ENCODE measurements around the gene SMYD3.

SMYD3 gene

GRCh38 chr1:246212013-246212412, 295.1 kb downstream of the SMYD3 start:
- H3K27me3 ChIP-seq (replicated peaks; ENCODE audit: insufficient read depth, low read length) = no peaks in the 10 kb centered on the region
- H3K4me3 ChIP-seq (ENCODE audit: low read length) = no peak overlapping the region
- H3K4me2 ChIP-seq (ENCODE audit: low read depth, low read length) = no peak overlapping the region
- peaks cover 33% of the 10 kb centered on the region for H3K4me1 ChIP-seq (ENCODE audit: low read length)
- H3F3A ChIP-seq (ENCODE audit: insufficient read depth, low read length) = peaks cover 8% of the 10 kb centered on the region
- H3K9me3 ChIP-seq (replicated peaks; ENCODE audit: insufficient read depth, low read length) = no peaks in the 10 kb centered on the region
- H3K79me2 ChIP-seq (ENCODE audit: low read length) = no peaks in the 10 kb centered on the region
- H3K36me3 ChIP-seq (replicated peaks; ENCODE audit: insufficient read depth, low read length) = no peaks in the 10 kb centered on the region
- H4K20me1 ChIP-seq (ENCODE audit: insufficient read depth, low read length) = no peaks in the 10 kb centered on the region
- TF ChIP-seq EZH2phosphoT487 (IDR thresholded peaks at IDR 0.05; ENCODE audit: low read length) (no peak), EZH2 (optimal IDR thresholded peaks at IDR 0.05; ENCODE audit: low read depth, low read length) (no peak)
- TF ChIP-seq, protein P1, sequence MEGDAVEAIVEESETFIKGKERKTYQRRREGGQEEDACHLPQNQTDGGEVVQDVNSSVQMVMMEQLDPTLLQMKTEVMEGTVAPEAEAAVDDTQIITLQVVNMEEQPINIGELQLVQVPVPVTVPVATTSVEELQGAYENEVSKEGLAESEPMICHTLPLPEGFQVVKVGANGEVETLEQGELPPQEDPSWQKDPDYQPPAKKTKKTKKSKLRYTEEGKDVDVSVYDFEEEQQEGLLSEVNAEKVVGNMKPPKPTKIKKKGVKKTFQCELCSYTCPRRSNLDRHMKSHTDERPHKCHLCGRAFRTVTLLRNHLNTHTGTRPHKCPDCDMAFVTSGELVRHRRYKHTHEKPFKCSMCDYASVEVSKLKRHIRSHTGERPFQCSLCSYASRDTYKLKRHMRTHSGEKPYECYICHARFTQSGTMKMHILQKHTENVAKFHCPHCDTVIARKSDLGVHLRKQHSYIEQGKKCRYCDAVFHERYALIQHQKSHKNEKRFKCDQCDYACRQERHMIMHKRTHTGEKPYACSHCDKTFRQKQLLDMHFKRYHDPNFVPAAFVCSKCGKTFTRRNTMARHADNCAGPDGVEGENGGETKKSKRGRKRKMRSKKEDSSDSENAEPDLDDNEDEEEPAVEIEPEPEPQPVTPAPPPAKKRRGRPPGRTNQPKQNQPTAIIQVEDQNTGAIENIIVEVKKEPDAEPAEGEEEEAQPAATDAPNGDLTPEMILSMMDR (IDR thresholded peaks at IDR 0.05; ENCODE audit: low read length) = no peak
- no peak for DNase-seq
- no peak overlapping the region for H3K27ac ChIP-seq (ENCODE audit: low read length)
- no peaks in the 10 kb centered on the region for H3K9me2 ChIP-seq (replicated peaks; ENCODE audit: insufficient read depth, low read length)
- H3K9ac ChIP-seq (ENCODE audit: low read length) = no peak overlapping the region
- no peak overlapping the region for H2AFZ ChIP-seq (ENCODE audit: low read length)

DNA sequence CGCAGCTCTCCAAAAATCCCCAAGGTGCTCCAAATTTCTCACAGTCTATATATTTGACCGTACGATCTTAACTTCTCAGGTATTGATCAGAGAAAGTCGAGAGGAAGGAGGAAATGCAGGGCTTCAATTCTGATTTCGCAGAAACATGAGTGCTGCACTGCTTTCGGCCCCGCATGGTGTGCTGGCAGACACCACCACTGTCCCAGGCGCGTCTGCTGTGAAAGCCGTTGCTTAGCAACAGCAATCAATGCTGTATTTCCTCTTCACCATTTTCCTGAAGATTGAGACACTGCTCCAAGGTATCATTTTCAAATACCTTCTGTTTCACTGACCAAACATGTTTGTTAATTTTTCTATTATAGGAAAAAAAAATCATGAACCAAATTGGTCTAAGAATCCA, 296.3 kb downstream of the SMYD3 start:
- Histone ChIP-seq H3K27ac (ENCODE audit: low read length) (no peak overlapping the region), H3K4me3 (ENCODE audit: low read length) (no peak overlapping the region), H3K9me2 (replicated peaks; ENCODE audit: insufficient read depth, low read length) (no peaks in the 10 kb centered on the region), H3K4me1 (ENCODE audit: low read length) (peaks cover 33% of the 10 kb centered on the region), H4K20me1 (ENCODE audit: insufficient read depth, low read length) (no peaks in the 10 kb centered on the region), H2AFZ (ENCODE audit: low read length) (no peak overlapping the region), H3K27me3 (replicated peaks; ENCODE audit: insufficient read depth, low read length) (no peaks in the 10 kb centered on the region), H3F3A (ENCODE audit: insufficient read depth, low read length) (peaks cover 8% of the 10 kb centered on the region), H3K4me2 (ENCODE audit: low read depth, low read length) (no peak overlapping the region), H3K36me3 (replicated peaks; ENCODE audit: insufficient read depth, low read length) (no peaks in the 10 kb centered on the region), H3K9ac (ENCODE audit: low read length) (no peak overlapping the region), H3K79me2 (ENCODE audit: low read length) (no peaks in the 10 kb centered on the region), H3K9me3 (replicated peaks; ENCODE audit: insufficient read depth, low read length) (no peaks in the 10 kb centered on the region)
- TF ChIP-seq EZH2phosphoT487 (IDR thresholded peaks at IDR 0.05; ENCODE audit: low read length) (no peak), EZH2 (optimal IDR thresholded peaks at IDR 0.05; ENCODE audit: low read depth, low read length) (no peak)
- TF ChIP-seq, protein P1 (IDR thresholded peaks at IDR 0.05; ENCODE audit: low read length) = no peak
- no peak for DNase-seq

GRCh38 chr1:246208105-246208504, 299.0 kb downstream of the SMYD3 start:
- Histone ChIP-seq H3K27ac (ENCODE audit: low read length) (no peak overlapping the region), H3F3A (ENCODE audit: insufficient read depth, low read length) (no peaks in the 10 kb centered on the region), H3K9me2 (replicated peaks; ENCODE audit: insufficient read depth, low read length) (no peaks in the 10 kb centered on the region)

More at GRCh38 chr1:246208105-246208504, 299.0 kb downstream of the SMYD3 start:
- Histone ChIP-seq H3K4me2 (ENCODE audit: low read depth, low read length) (no peak overlapping the region), H3K36me3 (replicated peaks; ENCODE audit: insufficient read depth, low read length) (no peaks in the 10 kb centered on the region), H3K79me2 (ENCODE audit: low read length) (no peaks in the 10 kb centered on the region), H3K27me3 (replicated peaks; ENCODE audit: insufficient read depth, low read length) (no peaks in the 10 kb centered on the region), H3K9ac (ENCODE audit: low read length) (no peak overlapping the region), H3K4me3 (ENCODE audit: low read length) (no peak overlapping the region), H2AFZ (ENCODE audit: low read length) (no peak overlapping the region), H3K9me3 (replicated peaks; ENCODE audit: insufficient read depth, low read length) (no peaks in the 10 kb centered on the region), H4K20me1 (ENCODE audit: insufficient read depth, low read length) (no peaks in the 10 kb centered on the region), H3K4me1 (ENCODE audit: low read length) (peaks cover 9% of the 10 kb centered on the region)
- TF ChIP-seq, protein P1 (IDR thresholded peaks at IDR 0.05; ENCODE audit: low read length) = no peak
- TF ChIP-seq EZH2phosphoT487 (IDR thresholded peaks at IDR 0.05; ENCODE audit: low read length) = no peak
- TF ChIP-seq EZH2 (optimal IDR thresholded peaks at IDR 0.05; ENCODE audit: low read depth, low read length) = no peak
- no peak for DNase-seq
